Central memory CD4-positive, alpha-beta T cell (primary cell): ENCODE measurements around the gene ATP6V0D1.
"Not testable (repeated sequence)": the region's sequence is repeated elsewhere in the genome, so short reads cannot be mapped to it uniquely, and the experiment has no call there.

ENCODE experiments used
- DNase-seq: peaks from one replicate; pipeline ENCODE4 v3.0.0; 2022
- total RNA-seq, 3 experiments: gene quantifications; one replicate each; lab custom pipeline; 2026; lab: John Stamatoyannopoulos, UW

ATP6V0D1 gene
- total RNA-seq, result 47.6 to 55.7 (median 50.9) reads per million in 3 experiments

DNA sequence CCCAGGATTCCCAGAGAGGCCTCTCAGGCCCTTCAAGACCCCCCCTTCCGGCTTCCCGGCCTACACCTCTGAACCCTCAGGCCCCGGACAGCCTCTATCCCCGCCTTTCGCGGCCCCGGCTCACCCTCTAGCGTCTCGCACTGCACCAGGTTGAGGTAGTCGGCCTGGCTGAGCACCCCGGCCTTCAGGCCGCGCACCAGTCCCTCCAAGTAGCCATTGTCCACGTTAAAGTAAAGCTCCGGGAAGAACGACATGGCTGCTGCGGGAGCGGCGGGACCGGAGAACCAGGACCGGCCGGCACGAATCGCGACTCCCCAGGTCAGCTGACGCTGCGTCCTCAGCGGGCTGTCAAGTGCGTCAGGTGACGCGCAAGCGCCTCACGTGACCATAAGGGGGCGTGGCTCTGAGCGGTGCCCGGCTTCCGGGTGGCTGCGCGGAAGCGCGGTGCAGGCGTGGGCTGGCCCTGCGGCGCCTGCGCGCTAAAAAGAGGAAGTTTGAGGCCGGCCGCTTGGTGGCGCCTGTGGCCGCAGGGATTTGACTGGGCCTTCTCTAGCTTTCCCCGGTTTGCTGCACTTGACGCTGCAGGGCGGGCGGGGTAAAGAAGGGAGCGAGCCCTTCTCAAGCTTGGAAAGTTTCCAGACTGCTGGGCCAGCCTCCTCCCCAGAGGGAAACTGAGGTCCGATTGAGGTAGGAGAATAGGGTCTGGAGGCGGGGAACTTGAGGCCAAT lies at the start of gene ATP6V0D1:
TSS of gene ATP6V0D1 (minus strand) at position 325 of the 728 bp plus-strand sequence. CDS start at position 254, 71 bp downstream.
- DNase-seq, result peak; percentile 99

DNA sequence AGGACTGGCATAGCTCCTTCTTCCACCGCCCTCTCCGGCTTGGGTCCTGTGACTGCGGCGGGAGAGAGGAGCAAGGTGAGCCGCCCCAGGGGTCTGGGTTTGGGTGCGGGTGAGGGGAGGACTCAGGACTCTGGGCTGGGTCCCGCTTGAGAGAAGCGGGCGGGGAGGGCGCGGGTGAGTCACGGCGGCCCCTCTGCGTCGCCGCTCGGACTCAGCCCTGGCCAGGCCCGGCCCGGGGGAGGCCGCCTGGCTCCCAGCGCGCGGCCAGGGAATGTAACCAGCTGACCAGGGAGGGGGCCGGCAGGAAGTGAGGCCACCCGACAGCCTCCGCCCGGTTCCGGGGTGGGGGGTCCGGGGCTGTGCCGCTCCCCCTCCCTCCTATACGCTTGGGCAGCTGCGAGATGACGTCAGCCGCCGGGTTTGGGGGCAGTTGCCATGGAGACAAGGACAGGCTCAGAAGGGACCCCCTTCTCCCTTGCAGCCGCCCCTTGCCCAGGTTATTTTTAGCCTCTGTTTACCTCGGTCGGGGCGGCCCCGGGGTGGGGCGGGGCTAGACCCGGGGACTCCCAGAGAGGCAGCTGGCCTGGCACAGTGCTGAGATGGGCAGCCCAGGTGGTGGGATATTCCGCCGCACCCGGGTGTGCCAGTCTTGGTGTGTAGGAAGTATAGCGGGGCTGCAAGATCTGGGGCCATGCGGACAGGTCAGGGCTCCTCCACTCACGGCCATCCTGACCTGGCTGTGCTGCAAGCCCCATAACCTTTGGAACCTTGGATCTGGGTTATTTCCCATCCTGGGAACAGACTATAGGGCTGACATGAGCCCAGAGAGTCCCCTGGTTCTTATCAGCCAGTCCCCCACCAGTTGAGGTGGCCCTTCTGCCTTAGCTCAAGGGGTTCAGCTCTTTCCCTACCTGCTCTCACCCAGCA lies 49.3 kb upstream of the ATP6V0D1 start:
- DNase-seq, result no peak

DNA sequence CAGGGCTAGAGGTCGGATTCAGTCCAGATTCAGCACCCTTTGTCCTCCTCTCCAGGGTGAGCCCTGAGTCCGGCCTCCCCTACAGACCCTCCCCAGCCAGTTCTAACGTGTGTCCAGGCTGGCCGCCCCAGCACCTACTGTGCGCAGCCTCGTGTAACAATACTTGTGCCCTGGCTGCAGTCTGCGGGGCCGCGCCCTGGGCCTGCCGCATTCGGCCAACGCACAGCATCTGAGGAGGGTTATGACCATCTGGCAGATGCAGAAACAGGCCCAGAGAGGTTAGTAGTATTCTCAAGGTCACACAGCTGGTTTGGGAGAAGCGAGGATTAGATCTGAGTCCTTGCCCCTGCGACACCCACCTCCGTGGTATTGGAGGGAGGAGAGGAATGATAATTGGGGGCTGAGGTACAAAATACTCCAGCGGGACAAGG lies 48.6 kb upstream of the ATP6V0D1 start:
- DNase-seq, result no peak

DNA sequence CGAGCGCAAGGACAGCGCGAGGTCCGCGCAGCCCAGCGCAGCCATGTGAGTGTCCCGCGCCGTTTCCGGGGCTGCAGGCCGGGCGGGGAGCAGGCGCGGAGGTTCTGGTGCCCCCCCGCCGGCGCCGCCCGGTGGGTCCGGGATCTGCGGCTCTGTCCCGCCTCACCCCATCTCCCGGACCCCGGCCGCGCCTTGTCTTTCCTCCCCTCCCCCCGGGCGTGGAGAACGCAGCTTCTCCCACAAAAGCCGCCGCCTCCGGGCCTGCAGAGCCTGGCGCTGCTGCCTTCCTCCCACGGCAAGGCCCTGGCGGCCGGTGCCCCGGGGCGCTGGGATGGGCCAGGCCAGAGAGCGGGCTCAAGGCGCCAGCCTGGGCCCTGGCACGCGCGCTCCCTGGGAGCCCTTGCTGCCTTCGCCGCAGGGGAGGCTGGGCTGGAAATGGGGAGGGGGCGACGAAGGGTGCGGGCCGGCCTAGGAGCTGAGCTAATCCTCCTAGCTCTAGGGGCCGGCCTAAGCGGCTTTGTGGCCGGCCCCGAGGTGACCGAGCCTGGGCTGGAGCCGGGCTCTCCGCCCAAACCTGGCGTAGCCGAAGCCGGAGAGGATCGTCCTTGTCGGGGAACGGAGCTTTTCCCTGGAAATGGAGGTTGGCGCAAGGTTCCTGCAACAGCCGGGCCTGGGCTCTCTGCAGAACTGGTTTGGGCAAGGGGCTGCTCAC lies 48.1 kb upstream of the ATP6V0D1 start:
- DNase-seq, result no peak

DNA sequence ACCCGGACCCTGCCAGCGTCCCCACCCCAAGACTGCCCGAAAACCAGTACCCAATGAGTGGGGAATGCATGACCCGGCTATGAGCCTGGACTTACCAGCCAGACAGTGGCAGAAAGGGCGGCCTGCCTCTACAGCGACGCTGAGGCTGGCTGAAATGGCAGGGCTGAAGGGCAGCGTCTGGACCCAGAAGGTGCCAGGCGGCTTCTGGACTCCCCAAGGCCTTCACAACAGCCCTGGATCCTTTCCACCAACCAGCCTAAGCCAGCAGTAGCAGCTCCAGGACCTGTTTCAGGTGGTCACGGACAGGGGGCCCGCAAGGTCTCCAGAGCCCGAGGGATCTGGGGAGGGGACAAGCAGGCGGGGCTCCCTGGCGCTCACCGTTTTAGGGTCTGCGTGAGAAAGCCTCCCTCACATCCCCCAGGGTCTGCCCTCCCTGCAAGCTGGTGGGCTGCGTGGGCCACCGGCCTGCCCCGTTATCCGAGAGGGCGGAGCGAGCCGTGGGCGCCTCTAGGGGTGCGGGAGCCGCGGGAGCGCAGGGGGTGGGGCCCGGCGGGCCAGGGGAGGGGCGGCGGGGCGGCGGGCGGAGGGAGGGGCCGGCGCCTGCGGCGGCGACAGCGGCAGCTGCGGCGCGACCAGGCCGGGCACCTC lies 47.4 kb upstream of the ATP6V0D1 start, which contains the start of gene RIPOR1:
TSS of gene RIPOR1 (plus strand) at position 608 of the 648 bp plus-strand sequence. CDS start 9,618 bp downstream, outside the sequence.
- DNase-seq, result peak; percentile 24

DNA sequence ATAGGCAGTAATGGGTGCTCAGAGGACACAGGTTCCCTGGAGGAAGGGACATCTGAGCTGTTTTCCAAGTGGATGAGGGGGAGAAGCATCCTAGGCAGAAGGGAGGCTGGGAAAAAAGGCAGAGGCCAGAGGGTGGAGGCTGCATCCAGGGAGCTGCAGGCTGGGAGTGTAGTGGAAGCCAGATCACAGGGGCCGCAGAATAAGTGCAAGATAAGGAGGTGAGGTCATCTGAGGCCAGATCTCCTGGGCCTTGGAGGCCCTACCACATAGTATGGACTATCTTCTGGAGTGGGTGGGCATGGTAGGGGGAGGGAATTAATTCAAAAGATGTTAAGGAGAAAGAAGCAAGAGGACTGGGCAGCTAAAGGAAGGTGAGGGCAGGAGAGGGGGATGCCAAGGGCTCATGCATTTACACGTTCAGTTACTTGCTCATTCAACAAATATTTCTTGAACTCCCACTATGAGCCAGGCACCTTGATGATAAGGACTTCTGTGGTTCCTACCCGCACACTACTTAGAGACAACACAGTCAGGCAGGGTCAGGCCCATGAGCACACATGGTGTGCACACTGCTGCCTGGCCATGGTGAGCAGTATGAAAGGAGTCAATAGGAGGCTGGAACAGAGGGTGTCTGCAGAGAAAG lies 45.3 kb upstream of the ATP6V0D1 start:
- DNase-seq, result no peak

DNA sequence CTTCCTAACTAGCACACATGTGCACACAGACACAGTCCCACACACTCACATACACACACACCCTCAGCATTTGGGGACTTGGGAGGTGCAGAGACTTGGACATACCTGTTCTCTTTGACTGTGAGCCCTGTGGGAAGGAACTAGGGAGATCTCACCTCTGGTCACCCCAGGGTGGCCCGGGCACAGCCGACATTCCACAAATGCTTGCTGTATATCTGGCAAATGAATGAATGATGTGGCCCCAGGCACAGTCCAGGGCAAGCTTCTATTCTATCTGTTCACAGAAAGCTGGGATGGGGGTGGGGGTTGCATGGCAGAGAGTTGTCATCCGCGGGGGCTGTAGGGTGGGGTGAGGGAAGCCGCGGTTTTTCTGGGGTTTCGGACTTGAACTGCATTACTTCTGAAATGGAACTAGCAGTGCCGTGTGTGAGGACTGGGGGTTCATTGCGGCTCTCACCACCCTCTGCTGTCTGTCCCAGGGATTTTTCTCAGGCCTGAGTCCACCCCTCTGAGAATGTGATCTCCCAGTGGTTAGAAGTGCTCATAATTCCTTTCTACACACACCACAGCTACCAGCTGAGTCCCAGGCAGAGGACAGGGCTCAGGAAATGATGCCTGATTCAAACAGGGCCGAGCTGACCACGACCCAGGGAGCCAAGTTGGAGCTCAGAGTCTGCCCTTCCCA lies 44.4 kb upstream of the ATP6V0D1 start:
- no peak for DNase-seq

DNA sequence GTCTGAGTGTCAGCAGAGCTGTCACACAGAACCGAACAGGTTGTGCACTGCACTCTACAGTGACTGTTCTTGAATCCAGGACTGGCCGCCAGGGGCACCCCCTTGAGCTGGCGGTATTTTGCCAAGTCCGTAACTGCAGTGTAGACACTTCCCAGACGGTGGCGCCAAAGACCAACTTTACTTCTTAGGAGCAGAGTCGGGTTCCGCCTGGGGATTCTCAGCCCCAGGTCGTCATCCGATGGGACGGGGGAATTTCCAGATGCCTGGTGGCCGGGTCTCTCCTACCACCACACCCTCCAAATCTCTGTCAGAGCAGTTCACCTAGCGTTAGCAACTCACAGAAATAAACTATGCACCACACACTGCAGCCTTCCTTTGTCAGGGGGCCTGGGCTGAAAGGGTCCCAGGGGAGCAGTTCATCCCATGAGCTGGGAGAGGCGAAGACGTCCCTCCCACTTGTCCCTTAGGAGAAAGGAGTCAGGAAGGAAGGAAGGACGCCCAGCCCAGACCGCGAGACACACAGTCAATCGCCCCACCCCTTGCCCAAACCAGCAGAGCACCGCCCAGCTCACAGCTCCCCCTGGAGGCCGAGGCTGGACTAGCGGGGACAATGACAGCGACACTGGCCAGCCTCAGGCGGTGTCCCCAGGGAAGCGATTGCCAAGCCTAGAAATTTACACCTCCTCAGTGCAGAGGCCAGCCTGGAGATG lies 40.3 kb upstream of the ATP6V0D1 start:
- DNase-seq, result peak; percentile 94

DNA sequence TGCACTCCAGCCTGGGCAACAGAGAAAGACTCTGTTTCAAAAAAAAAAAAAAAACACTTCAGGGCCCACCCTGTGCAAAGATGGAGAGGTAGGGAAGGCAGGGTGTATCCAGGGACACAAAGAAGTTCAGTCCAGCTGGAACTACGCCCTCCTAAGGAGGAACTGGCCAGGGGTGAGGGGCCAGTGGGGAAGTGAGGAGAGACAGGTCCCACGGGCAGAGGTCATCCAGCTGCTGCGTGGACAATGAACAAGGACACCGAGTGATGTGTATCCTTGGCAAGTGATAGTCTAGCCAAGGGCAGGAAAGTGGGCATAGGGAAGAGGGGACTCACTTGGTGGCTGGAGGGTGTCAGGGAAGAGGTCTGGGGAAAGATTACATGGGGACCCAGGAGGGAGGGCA lies 38.3 kb upstream of the ATP6V0D1 start:
- DNase-seq, result no peak

DNA sequence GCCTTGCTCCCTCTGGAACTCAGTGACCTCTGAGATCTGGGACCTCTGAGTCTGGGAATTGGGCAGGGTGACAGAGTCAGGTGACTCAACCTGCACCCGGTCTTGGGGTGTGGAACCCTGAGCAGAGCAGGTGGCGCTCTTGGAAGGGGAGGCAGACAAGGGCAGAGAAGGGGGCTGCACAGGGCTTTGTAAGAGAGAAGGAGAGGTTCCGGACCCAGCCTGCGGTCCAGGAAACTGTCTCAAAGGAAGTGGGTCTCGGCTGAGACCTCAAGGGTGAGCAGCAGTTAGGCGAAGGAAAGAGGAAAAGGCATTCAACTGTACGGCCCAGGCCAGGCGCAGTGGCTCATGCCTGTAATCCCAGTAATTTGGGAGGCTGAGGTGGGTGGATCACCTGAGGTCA lies 37.7 kb upstream of the ATP6V0D1 start:
- DNase-seq, result no peak

DNA sequence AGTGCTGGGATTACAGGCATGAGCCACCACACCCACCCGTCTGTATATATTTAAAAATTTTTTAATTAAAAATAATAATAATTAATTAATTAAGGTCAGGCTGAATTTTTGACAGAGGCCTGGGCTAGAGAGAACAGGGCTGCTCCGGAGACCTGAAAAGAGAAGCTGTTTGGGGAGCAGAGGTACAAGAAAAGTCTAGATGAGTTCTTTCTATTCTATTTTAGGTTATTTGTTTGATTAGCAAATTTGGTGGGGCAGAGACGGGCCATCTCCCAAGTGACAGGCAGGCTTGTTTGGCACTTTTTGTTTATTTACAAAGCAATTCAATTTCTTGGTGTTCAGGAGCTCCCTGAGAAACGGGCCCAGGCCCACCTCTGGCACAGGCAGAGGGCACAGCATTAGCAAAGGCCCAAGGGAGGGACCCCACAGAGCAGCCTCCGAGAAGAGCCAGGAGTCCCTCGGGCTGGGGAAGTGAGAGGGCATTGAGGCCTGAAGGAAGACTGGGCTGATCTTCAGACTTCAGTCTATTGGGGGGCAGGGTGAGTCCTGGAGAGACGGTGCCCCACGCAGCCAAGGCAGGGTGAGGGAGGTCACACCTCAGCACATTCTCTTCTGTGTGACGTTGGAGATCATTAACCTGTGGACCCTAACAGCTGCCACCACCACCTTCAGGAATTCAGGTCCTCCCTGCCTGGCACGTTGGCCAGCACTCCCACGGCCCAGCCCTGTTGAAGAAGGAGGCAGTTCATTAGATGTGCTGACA lies 36.9 kb upstream of the ATP6V0D1 start:
- no peak for DNase-seq

DNA sequence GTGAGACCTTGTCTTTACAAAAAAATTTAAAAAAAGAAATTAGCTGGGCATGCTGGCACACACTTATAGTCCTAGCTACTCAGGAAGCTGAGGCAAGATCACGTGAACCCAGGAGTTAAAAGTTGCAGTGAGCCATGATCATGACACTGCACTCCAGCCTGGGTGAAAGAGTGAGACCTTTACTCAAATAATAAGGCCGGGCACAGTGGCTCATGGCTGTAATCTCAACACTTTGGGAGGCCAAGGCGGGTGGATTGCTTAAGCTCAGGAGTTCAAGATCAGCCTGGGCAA lies 36.1 kb upstream of the ATP6V0D1 start:
- no peak for DNase-seq

DNA sequence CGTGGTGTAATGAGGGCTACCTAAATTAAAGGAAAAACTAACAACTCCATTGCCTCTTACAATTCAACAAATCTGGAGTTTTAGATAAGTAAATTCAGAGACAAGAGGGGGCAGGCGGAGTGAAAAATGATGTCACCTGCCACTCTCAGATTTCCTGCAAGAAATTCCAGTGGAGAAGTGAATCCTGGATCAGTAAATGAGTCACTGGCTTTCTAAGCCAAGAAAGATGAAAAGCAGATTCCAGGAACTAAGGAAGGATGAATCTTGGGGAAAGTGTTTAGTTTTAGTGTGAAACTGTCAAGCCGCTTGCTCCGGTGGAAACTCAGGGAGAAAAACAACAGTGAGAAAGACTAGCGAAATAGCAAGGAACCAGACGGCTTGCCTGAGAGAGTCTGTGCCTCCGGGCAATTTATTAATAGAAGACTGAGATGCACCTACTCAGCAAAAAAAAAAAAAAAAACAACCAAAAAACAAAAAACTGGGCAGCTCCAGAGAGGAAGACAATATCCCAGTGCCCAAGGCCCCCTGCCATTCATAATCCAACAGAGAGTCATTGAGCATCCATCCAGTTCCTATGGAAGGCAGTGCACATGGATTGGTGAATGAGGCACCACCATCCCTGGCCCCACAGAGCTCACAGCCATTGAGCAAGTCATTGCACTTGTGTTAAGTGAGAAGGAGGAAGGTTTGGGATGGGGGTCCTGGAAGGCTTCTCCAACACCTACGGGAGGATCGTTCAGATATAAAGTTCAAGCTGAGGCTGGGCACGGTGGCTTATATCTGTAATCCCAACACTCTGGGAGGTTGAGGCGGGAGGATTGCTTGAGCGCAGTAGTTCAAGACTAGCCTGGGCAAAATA lies 35.6 kb upstream of the ATP6V0D1 start:
- no peak for DNase-seq

DNA sequence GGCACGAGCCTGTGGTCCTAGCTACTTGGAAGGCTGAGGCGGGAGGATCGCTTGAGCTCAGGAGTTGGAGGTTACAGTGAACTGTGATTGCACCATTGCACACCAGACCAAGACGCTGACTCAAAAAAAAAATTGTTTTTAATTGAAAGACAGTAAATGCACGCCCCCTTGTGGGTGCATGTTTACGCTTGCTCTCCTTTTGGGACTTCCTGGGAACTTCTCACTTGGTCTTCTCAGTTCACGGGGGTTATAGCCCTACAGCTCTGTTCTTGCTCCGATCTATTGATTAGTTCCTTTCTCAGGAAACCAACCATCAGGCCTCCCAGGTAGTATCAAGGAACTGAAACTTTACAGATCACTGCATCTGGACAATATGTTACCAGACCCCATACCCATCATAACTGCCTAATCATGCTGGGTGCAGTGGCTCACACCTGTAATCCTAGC lies 33.4 kb upstream of the ATP6V0D1 start:
- DNase-seq, result peak; percentile 74

DNA sequence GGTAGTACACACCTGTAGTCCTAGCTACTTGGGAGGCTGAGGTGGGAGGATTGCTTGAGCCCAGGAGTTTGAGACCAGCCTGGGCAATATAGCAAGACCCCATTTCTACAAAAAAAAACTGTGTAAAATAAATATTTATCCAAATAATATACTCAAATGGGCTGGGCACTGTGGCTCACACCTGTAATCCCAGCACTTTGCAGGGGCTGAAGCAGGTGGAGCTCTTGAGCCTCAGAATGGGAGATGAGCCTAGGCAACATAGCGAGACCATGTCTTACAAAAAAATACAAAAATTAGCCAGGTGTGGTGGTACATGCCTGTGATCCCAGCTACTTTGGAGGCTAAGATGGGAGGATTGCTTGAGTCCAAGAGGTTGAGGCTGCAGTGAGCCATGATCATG lies 32.9 kb upstream of the ATP6V0D1 start:
- DNase-seq, result not testable (repeated sequence)

DNA sequence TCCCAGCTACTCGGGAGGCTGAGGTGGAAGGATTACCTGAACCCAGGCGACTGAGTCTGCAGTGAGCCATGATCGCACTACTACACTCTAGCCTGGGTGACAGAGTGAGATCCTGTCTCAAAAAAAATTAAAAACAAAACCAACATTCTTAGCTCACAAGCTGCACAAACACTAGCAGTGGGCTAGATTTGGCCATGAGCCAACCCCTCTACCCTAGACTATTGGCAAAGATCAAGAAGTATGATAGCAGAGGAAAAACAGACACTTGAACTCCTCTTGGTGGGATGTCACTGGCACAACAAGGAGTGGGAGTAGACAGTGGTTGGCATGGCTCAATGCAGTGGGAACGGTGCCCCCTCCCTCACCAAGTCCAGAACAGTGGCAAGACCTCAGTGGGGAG lies 28.1 kb upstream of the ATP6V0D1 start:
- DNase-seq, result no peak

DNA sequence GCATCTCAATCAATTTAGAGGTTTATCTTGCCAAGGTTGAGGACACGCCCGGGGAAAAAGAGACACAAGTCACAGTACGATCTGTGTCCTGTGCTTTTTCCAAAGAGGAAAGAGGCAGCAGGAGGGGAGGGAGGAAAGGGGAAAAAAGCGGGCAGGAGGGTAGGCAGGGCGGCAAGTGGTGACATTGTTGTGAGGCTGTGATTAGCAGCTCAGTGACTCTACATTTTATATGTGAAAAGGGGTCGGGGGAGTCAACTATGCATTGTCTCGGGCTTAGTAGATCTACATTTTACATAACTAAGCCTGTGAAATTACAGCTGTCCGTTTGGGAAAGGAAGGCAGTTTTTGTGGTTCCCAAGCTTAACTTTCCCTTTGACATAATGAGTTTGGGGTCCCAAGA lies 25.5 kb upstream of the ATP6V0D1 start:
- no peak for DNase-seq

DNA sequence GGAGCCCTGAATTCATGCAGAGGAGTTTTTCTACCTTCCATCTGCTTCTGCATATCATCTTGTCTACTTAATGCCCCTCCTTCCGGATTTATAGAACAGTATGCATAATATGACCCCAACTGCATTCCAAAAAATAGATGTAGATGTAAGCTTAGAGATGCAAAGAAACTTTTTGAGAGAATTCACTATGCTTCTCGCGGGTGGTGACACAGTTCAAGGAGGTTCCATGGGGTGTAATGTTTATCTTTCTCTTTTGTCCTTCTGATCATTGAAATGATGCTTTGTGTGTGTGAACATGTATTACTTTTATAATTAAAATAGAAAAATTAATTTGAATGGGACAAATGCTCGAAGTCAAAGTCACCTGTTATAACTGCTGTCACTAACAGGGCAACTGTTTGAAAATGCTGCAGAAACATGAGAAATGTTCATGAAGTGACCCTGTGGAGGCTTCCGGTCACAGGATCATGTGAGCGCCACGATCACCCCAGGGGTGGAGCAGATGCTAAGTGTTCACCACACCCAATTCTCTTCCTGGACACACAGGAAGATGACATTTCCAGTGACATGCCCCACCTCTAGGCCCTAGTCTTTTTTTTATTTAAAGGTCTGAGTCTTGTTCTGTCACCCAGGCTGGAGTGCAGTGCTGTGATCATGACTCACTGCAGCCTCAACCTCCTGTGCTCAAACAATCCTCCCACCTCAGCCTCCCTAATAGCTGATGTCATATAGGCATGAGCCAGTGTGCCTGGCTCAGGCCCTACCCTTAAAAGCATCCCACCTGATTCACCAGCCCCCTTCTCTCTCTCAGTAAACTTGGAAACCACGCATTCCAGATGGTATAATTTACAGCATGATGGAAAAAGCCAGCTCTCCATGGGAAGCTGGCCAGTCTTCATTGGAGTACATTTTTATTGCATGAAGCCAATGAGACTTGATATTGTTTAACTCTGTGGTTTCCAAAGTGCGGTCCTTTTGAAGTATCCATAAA lies 23.4 kb upstream of the ATP6V0D1 start:
- DNase-seq, result peak; percentile 40
